Suprapubic skin (tissue), 3 donors: ENCODE data around the gene RUNDC3A.

Experiments used
- POLR2A ChIP-seq, 2 donors: fragments of 450-650 bp; IDR thresholded peaks; one replicate each; pipeline ENCODE4 v1.6.1; 2017; ENCODE audit warnings: antibody characterized with exemption in 2 of 2, mild to moderate bottlenecking in 2 of 2, moderate library complexity in 2 of 2
- TF ChIP-seq, protein P1 (sequence below), 2 donors: fragments of 200-600 bp in 1 of 2; fragments of 450-650 bp in 1 of 2; sonication (generic) in 1 of 2; IDR thresholded peaks; one replicate each; pipeline ENCODE4 v1.5.1; 2016 to 2019; ENCODE audit warnings: antibody characterized with exemption in 2 of 2, mild to moderate bottlenecking in 1 of 2, moderate library complexity in 1 of 2

DNA sequence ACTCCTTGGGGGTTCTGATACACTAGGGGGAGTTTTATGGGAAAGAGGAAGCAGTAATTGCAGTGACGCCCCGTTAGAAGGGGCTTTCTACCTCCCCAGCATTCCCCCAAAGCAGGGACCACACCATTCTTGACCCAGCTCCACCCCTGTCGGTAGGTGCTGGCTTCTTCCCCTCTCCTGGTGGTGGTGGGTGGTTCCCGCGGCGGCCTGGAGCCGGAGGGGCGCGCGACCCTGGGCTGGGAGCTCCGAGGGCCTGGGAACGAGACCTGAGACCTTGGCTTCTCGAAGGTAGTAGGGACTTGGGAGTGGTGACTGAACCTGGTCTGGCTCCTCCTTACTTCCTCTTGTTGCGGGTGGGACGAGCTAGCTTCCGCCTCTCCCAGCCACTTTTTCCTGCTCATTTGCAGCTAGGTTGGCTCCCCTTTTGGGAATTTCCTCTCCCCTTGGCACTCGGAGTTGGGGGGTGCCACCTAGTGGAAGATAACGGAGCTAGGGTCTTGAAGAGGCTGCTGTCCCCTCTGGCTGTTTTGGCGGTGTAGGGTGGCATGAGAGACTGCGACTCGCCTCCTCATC lies 37.1 kb downstream of the RUNDC3A start:
- TF ChIP-seq, protein P1, sequence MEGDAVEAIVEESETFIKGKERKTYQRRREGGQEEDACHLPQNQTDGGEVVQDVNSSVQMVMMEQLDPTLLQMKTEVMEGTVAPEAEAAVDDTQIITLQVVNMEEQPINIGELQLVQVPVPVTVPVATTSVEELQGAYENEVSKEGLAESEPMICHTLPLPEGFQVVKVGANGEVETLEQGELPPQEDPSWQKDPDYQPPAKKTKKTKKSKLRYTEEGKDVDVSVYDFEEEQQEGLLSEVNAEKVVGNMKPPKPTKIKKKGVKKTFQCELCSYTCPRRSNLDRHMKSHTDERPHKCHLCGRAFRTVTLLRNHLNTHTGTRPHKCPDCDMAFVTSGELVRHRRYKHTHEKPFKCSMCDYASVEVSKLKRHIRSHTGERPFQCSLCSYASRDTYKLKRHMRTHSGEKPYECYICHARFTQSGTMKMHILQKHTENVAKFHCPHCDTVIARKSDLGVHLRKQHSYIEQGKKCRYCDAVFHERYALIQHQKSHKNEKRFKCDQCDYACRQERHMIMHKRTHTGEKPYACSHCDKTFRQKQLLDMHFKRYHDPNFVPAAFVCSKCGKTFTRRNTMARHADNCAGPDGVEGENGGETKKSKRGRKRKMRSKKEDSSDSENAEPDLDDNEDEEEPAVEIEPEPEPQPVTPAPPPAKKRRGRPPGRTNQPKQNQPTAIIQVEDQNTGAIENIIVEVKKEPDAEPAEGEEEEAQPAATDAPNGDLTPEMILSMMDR (IDR thresholded peaks at IDR 0.05) = peak in 1 of 2 donors; percentile 29
- TF ChIP-seq POLR2A (IDR thresholded peaks at IDR 0.05) = no peak
